ENCODE measurements around the gene ADAD2. TPM values are rescaled to one million over a fixed set of nuclear protein-coding genes. Genes with fewer than 3 reads are reported as not detected.

ADAD2 gene
- total and polyA plus RNA-seq, 12 donors: 0.36 to 5.9 (median 0.85) TPM; not detected in 4

- Histone ChIP-seq H3K4me3 (peak within 1 kb of the TSS; percentile 71 to 99 (median 90)), H3K9me3 (no peaks in the 10 kb centered on the region), H3K4me1 (peaks cover 0 to 19% (median 10%) of the 10 kb centered on the region in 9 donors), H3K36me3 (no peaks in the 10 kb centered on the region), H3K27me3 (peaks cover 0 to 5% (median 0%) of the 10 kb centered on the region in 7 donors), H3K27ac (peak within 1 kb of the TSS in 9 of 10 donors; percentile 65 to 90 (median 81))
- DNase-seq (peak; percentile 90 to 95), ATAC-seq (peak; percentile 91 to 97 (median 96))
- TF ChIP-seq, protein P1, sequence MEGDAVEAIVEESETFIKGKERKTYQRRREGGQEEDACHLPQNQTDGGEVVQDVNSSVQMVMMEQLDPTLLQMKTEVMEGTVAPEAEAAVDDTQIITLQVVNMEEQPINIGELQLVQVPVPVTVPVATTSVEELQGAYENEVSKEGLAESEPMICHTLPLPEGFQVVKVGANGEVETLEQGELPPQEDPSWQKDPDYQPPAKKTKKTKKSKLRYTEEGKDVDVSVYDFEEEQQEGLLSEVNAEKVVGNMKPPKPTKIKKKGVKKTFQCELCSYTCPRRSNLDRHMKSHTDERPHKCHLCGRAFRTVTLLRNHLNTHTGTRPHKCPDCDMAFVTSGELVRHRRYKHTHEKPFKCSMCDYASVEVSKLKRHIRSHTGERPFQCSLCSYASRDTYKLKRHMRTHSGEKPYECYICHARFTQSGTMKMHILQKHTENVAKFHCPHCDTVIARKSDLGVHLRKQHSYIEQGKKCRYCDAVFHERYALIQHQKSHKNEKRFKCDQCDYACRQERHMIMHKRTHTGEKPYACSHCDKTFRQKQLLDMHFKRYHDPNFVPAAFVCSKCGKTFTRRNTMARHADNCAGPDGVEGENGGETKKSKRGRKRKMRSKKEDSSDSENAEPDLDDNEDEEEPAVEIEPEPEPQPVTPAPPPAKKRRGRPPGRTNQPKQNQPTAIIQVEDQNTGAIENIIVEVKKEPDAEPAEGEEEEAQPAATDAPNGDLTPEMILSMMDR (IDR thresholded peaks at IDR 0.05): peak in 5 of 9 donors; percentile 6 to 36 (median 21)
- WGBS, 2 donors: 0 to 1% methylated on average over 89 of the region's 89 CpGs
- intact Hi-C loops (cut with DNase I): loop anchor here in 3 of 10 donors (2.0 to 10.0 kb wide), 3 partner anchors 37 to 70 kb away; partner anchors contain the start of gene TAF1C (in 1 of the 3)
Observed at GRCh38 chr16:84144859-84145639, 45.9 kb upstream of the ADAD2 start, which contains the start of the genes DNAAF1 and HSDL1. DNAAF1 (plus strand) TSS chr16:84145308; CDS start chr16:84145441, 133 bp downstream. HSDL1 (minus strand) TSS chr16:84145177; CDS start chr16:84131321, 13,856 bp downstream.

GRCh38 chr16:84150926-84151325, 40.0 kb upstream of the ADAD2 start:
- intact Hi-C loops (cut with DNase I): no loop called here
- Histone ChIP-seq H3K27me3 (peaks cover 0 to 19% (median 0%) of the 10 kb centered on the region in 7 donors), H3K9me3 (no peaks in the 10 kb centered on the region), H3K27ac (no peak overlapping the region), H3K36me3 (no peaks in the 10 kb centered on the region), H3K4me3 (no peak overlapping the region), H3K4me1 (peaks cover 0 to 1% (median 0%) of the 10 kb centered on the region in 9 donors)
- ATAC-seq (no peak), DNase-seq (no peak)
- 78 to 90% methylated on average over 3 of the region's 3 CpGs for WGBS, 2 donors
- TF ChIP-seq, protein P1 (IDR thresholded peaks at IDR 0.05): no peak

GRCh38 chr16:84153660-84154214, 37.2 kb upstream of the ADAD2 start:
- DNase-seq (no peak), ATAC-seq (no peak)
- TF ChIP-seq, protein P1 (IDR thresholded peaks at IDR 0.05): no peak
- H3K4me3 ChIP-seq: no peak overlapping the region
- WGBS, 2 donors: 72 to 77% methylated on average over 8 of the region's 8 CpGs
- intact Hi-C loops (cut with DNase I): no loop called here
- no peaks in the 10 kb centered on the region for H3K4me1 ChIP-seq
- H3K27me3 ChIP-seq: peaks cover 0 to 28% (median 0%) of the 10 kb centered on the region in 7 donors
- no peaks in the 10 kb centered on the region for H3K9me3 ChIP-seq
- no peaks in the 10 kb centered on the region for H3K36me3 ChIP-seq
- H3K27ac ChIP-seq: no peak overlapping the region

- Histone ChIP-seq H3K9me3 (no peaks in the 10 kb centered on the region), H3K36me3 (no peaks in the 10 kb centered on the region), H3K4me1 (no peaks in the 10 kb centered on the region), H3K27me3 (peaks cover 0 to 39% (median 7%) of the 10 kb centered on the region in 7 donors), H3K4me3 (no peak overlapping the region), H3K27ac (no peak overlapping the region)
- intact Hi-C loops (cut with DNase I): no loop called here
- TF ChIP-seq, protein P1 (IDR thresholded peaks at IDR 0.05): no peak
- DNase-seq: no peak
- 93 to 96% methylated on average over 4 of the region's 4 CpGs for WGBS, 2 donors
- no peak for ATAC-seq
Observed at GRCh38 chr16:84155226-84155625, 35.7 kb upstream of the ADAD2 start.

Data from heart right ventricle (tissue), 16 donors.